Measurements from ENCODE around the gene KLK3. TPM values are rescaled to one million over a fixed set of nuclear protein-coding genes. Genes with fewer than 3 reads are reported as not detected.
A peak's percentile ranks its signal among the peaks of the same experiment; 100 is the strongest.

Gene KLK3
- total RNA-seq, 2 donors from 2014 or later, result not detected

GRCh38 chr19:50821622-50822021 is 33.1 kb upstream of the KLK3 start:
- H3K27me3 Mint-ChIP-seq, result peaks cover 68% of the 10 kb centered on the region
- peaks cover 25% of the 10 kb centered on the region for H3K4me1 Mint-ChIP-seq
- H3K27ac Mint-ChIP-seq, result no peak overlapping the region
- ATAC-seq (no peak), DNase-seq (no peak)
- peak overlapping the region; percentile 15 for H3K4me3 Mint-ChIP-seq
- peaks cover 17% of the 10 kb centered on the region for H3K36me3 Mint-ChIP-seq (ENCODE audit: low read depth)
- no peaks in the 10 kb centered on the region for H3K9me3 ChIP-seq (ENCODE audit: control insufficient read depth, low read length, poor library complexity, severe bottlenecking)

GRCh38 chr19:50822661-50823208 is 32.0 kb upstream of the KLK3 start:
- no peaks in the 10 kb centered on the region for H3K9me3 ChIP-seq (ENCODE audit: control insufficient read depth, low read length, poor library complexity, severe bottlenecking)
- Mint-ChIP-seq H3K36me3 (ENCODE audit: low read depth) (peaks cover 17% of the 10 kb centered on the region), H3K4me3 (no peak overlapping the region), H3K27me3 (peaks cover 70% of the 10 kb centered on the region), H3K27ac (no peak overlapping the region), H3K4me1 (peaks cover 22% of the 10 kb centered on the region)
- no peak for ATAC-seq
- no peak for DNase-seq

- Mint-ChIP-seq H3K27ac (no peak within 1 kb of the TSS), H3K36me3 (ENCODE audit: low read depth) (peaks cover 17% of the 10 kb centered on the region), H3K4me1 (peaks cover 22% of the 10 kb centered on the region), H3K4me3 (no peak within 1 kb of the TSS), H3K27me3 (peaks cover 68% of the 10 kb centered on the region)
- no peak for ATAC-seq
- DNase-seq, result no peak
- no peaks in the 10 kb centered on the region for H3K9me3 ChIP-seq (ENCODE audit: control insufficient read depth, low read length, poor library complexity, severe bottlenecking)
Measured at GRCh38 chr19:50823389-50824042, 31.2 kb upstream of the KLK3 start, which contains the start of gene KLK1. Gene KLK1, minus strand, starts transcription at chr19:50823787. Its CDS starts 39 bp downstream, at chr19:50823748.

GRCh38 chr19:50826492-50827240 is 28.0 kb upstream of the KLK3 start:
- no peaks in the 10 kb centered on the region for H3K9me3 ChIP-seq (ENCODE audit: control insufficient read depth, low read length, poor library complexity, severe bottlenecking)
- H3K4me3 Mint-ChIP-seq, result no peak overlapping the region
- ATAC-seq, result no peak
- DNase-seq, result no peak
- peaks cover 7% of the 10 kb centered on the region for H3K4me1 Mint-ChIP-seq
- peaks cover 6% of the 10 kb centered on the region for H3K36me3 Mint-ChIP-seq (ENCODE audit: low read depth)
- H3K27me3 Mint-ChIP-seq, result peaks cover 47% of the 10 kb centered on the region
- no peak overlapping the region for H3K27ac Mint-ChIP-seq

- peaks cover 3% of the 10 kb centered on the region for H3K36me3 Mint-ChIP-seq (ENCODE audit: low read depth)
- H3K27me3 Mint-ChIP-seq, result peaks cover 44% of the 10 kb centered on the region
- no peak overlapping the region for H3K4me3 Mint-ChIP-seq
- ATAC-seq, result no peak
- no peaks in the 10 kb centered on the region for H3K9me3 ChIP-seq (ENCODE audit: control insufficient read depth, low read length, poor library complexity, severe bottlenecking)
- DNase-seq, result no peak
- H3K27ac Mint-ChIP-seq, result no peak overlapping the region
- peaks cover 4% of the 10 kb centered on the region for H3K4me1 Mint-ChIP-seq
Measured at GRCh38 chr19:50827476-50827875, 27.2 kb upstream of the KLK3 start.

GRCh38 chr19:50829801-50830200 is 24.9 kb upstream of the KLK3 start:
- peaks cover 46% of the 10 kb centered on the region for H3K27me3 Mint-ChIP-seq
- peaks cover 2% of the 10 kb centered on the region for H3K36me3 Mint-ChIP-seq (ENCODE audit: low read depth)
- H3K27ac Mint-ChIP-seq, result no peak overlapping the region
- ATAC-seq (no peak), DNase-seq (no peak)
- peaks cover 2% of the 10 kb centered on the region for H3K4me1 Mint-ChIP-seq
- H3K4me3 Mint-ChIP-seq, result no peak overlapping the region
- no peaks in the 10 kb centered on the region for H3K9me3 ChIP-seq (ENCODE audit: control insufficient read depth, low read length, poor library complexity, severe bottlenecking)

GRCh38 chr19:50830266-50831025 is 24.3 kb upstream of the KLK3 start:
- H3K36me3 Mint-ChIP-seq (ENCODE audit: low read depth), result peaks cover 2% of the 10 kb centered on the region
- no peak for DNase-seq
- no peaks in the 10 kb centered on the region for H3K9me3 ChIP-seq (ENCODE audit: control insufficient read depth, low read length, poor library complexity, severe bottlenecking)
- H3K27me3 Mint-ChIP-seq, result peaks cover 46% of the 10 kb centered on the region
- peaks cover 3% of the 10 kb centered on the region for H3K4me1 Mint-ChIP-seq
- H3K4me3 Mint-ChIP-seq, result no peak overlapping the region
- no peak overlapping the region for H3K27ac Mint-ChIP-seq
- no peak for ATAC-seq

GRCh38 chr19:50831026-50831396 is 23.7 kb upstream of the KLK3 start:
- no peak overlapping the region for H3K27ac Mint-ChIP-seq
- H3K9me3 ChIP-seq (ENCODE audit: control insufficient read depth, low read length, poor library complexity, severe bottlenecking), result no peaks in the 10 kb centered on the region
- H3K4me1 Mint-ChIP-seq, result peaks cover 4% of the 10 kb centered on the region
- no peak overlapping the region for H3K4me3 Mint-ChIP-seq
- DNase-seq (no peak), ATAC-seq (no peak)
- peaks cover 46% of the 10 kb centered on the region for H3K27me3 Mint-ChIP-seq
- peaks cover 2% of the 10 kb centered on the region for H3K36me3 Mint-ChIP-seq (ENCODE audit: low read depth)

- H3K36me3 Mint-ChIP-seq (ENCODE audit: low read depth), result peaks cover 2% of the 10 kb centered on the region
- H3K9me3 ChIP-seq (ENCODE audit: control insufficient read depth, low read length, poor library complexity, severe bottlenecking), result no peaks in the 10 kb centered on the region
- no peak overlapping the region for H3K27ac Mint-ChIP-seq
- H3K27me3 Mint-ChIP-seq, result peaks cover 54% of the 10 kb centered on the region
- no peak for DNase-seq
- no peak for ATAC-seq
- H3K4me3 Mint-ChIP-seq, result no peak overlapping the region
- peaks cover 8% of the 10 kb centered on the region for H3K4me1 Mint-ChIP-seq
Measured at GRCh38 chr19:50832666-50833065, 22.0 kb upstream of the KLK3 start.

GRCh38 chr19:50833117-50833801 is 21.5 kb upstream of the KLK3 start, which contains the start of gene KLK15:
Gene KLK15, minus strand, starts transcription at chr19:50833574. Its CDS starts 2,082 bp downstream, at chr19:50831492.
- Mint-ChIP-seq H3K27me3 (peaks cover 52% of the 10 kb centered on the region), H3K4me3 (no peak within 1 kb of the TSS), H3K4me1 (peaks cover 8% of the 10 kb centered on the region), H3K27ac (no peak within 1 kb of the TSS), H3K36me3 (ENCODE audit: low read depth) (peaks cover 2% of the 10 kb centered on the region)
- no peaks in the 10 kb centered on the region for H3K9me3 ChIP-seq (ENCODE audit: control insufficient read depth, low read length, poor library complexity, severe bottlenecking)
- DNase-seq, result no peak
- ATAC-seq, result no peak

- Mint-ChIP-seq H3K4me3 (no peak overlapping the region), H3K27me3 (peaks cover 53% of the 10 kb centered on the region), H3K27ac (no peak overlapping the region), H3K4me1 (peaks cover 8% of the 10 kb centered on the region), H3K36me3 (ENCODE audit: low read depth) (peaks cover 2% of the 10 kb centered on the region)
- DNase-seq (no peak), ATAC-seq (no peak)
- H3K9me3 ChIP-seq (ENCODE audit: control insufficient read depth, low read length, poor library complexity, severe bottlenecking), result no peaks in the 10 kb centered on the region
Measured at GRCh38 chr19:50833802-50834167, 20.9 kb upstream of the KLK3 start.

- H3K27ac Mint-ChIP-seq, result peak overlapping the region; percentile 32
- peak overlapping the region; percentile 92 for H3K4me3 Mint-ChIP-seq
- no peaks in the 10 kb centered on the region for H3K9me3 ChIP-seq (ENCODE audit: control insufficient read depth, low read length, poor library complexity, severe bottlenecking)
- peaks cover 53% of the 10 kb centered on the region for H3K27me3 Mint-ChIP-seq
- H3K36me3 Mint-ChIP-seq (ENCODE audit: low read depth), result peaks cover 2% of the 10 kb centered on the region
- no peak for ATAC-seq
- no peak for DNase-seq
- H3K4me1 Mint-ChIP-seq, result peaks cover 8% of the 10 kb centered on the region
Measured at GRCh38 chr19:50835103-50835784, 19.5 kb upstream of the KLK3 start.
